Neuronal stem cell (in vitro differentiated cells): ENCODE data around the gene RPS6KA2.

Source experiments
- DNase-seq: peaks from one replicate; pipeline ENCODE4 v3.0.0-alpha.2; 2013; ENCODE audit warnings: low spot score
- H2AFZ ChIP-seq: one replicate; pipeline ENCODE4 v1.6.1; 2013; ENCODE audit warnings: mild to moderate bottlenecking, low read length, inconsistent platforms
- H2AK5ac ChIP-seq: 2 replicates; pipeline ENCODE4 v1.6.1; 2013; ENCODE audit warnings: low read depth, mild to moderate bottlenecking, inconsistent platforms, low read length, moderate library complexity, mixed read lengths
- H2BK120ac ChIP-seq: 2 replicates; pipeline ENCODE4 v1.6.1; 2013; ENCODE audit warnings: low read depth, mild to moderate bottlenecking, inconsistent platforms, low read length, moderate library complexity, mixed read lengths
- H2BK12ac ChIP-seq: one replicate; pipeline ENCODE4 v1.6.1; 2013; ENCODE audit warnings: low read length, inconsistent platforms
- H2BK15ac ChIP-seq: 2 replicates; pipeline ENCODE4 v1.6.1; 2013; ENCODE audit warnings: mild to moderate bottlenecking, low read length, inconsistent platforms, mixed read lengths
- H2BK5ac ChIP-seq: one replicate; pipeline ENCODE4 v1.6.1; 2013; ENCODE audit warnings: inconsistent platforms, mild to moderate bottlenecking, low read length, moderate library complexity
- H3K14ac ChIP-seq: one replicate; pipeline ENCODE4 v1.6.1; 2013; ENCODE audit warnings: low read length, inconsistent platforms
- H3K18ac ChIP-seq: 2 replicates; pipeline ENCODE4 v1.6.1; 2013; ENCODE audit warnings: low read length, inconsistent platforms
- H3K23ac ChIP-seq: 2 replicates; pipeline ENCODE4 v1.6.1; 2013; ENCODE audit warnings: low read depth, mild to moderate bottlenecking, mixed read lengths, low read length, inconsistent platforms; ENCODE audit not compliant: poor library complexity
- H3K27ac ChIP-seq: replicated peaks from 3 replicates; pipeline ENCODE4 v1.5.1; 2013; ENCODE audit warnings: low read length, inconsistent platforms
- H3K27me3 ChIP-seq, 3 experiments: 2 replicates each; pipeline ENCODE4 v1.6.1; 2013; ENCODE audit warnings: low read length in 3 of 3, mild to moderate bottlenecking in 2 of 3, inconsistent platforms in 1 of 3, low read depth in 1 of 3, mixed read lengths in 1 of 3, moderate library complexity in 1 of 3; ENCODE audit not compliant: control insufficient read depth in 3 of 3, insufficient read depth in 3 of 3
- H3K36me3 ChIP-seq, 2 donors: replicated peaks in 1 of 2; 2 replicates each; pipeline ENCODE4 v1.6.1; 2013; ENCODE audit warnings: low read length in 2 of 2; ENCODE audit not compliant: control insufficient read depth in 2 of 2, insufficient read depth in 2 of 2
- H3K4ac ChIP-seq: 2 replicates; pipeline ENCODE4 v1.6.1; 2013; ENCODE audit warnings: inconsistent platforms, mild to moderate bottlenecking, low read length, moderate library complexity
- H3K4me1 ChIP-seq, 2 donors: 1 replicate in 1 of 2; 2 replicates in 1 of 2; pipeline ENCODE4 v1.6.1; 2013; ENCODE audit warnings: low read length in 2 of 2, low read depth in 1 of 2; ENCODE audit not compliant: control insufficient read depth in 2 of 2, insufficient read depth in 1 of 2
- H3K4me2 ChIP-seq: one replicate; pipeline ENCODE4 v1.6.1; 2013; ENCODE audit warnings: mild to moderate bottlenecking, low read length, inconsistent platforms; ENCODE audit not compliant: insufficient read depth, poor library complexity, severe bottlenecking
- H3K4me3 ChIP-seq, 2 donors: 2 replicates each; pipeline ENCODE4 v1.5.1; 2013; ENCODE audit warnings: low read length in 2 of 2, mild to moderate bottlenecking in 2 of 2, inconsistent platforms in 1 of 2, moderate library complexity in 1 of 2
- H3K79me1 ChIP-seq: one replicate; pipeline ENCODE4 v1.6.1; 2013; ENCODE audit warnings: low read depth, mild to moderate bottlenecking, inconsistent platforms, low read length, moderate library complexity
- H3K9ac ChIP-seq: one replicate; pipeline ENCODE4 v1.6.1; 2013; ENCODE audit warnings: mild to moderate bottlenecking, low read depth, low read length, inconsistent platforms; ENCODE audit not compliant: poor library complexity
- H3K9me3 ChIP-seq, 2 donors: replicated peaks in 1 of 2; 2 replicates each; pipeline versions ENCODE3 to v1.6.1; 2013; ENCODE audit warnings: low read length in 2 of 2, mild to moderate bottlenecking in 2 of 2, inconsistent platforms in 1 of 2, low read depth in 1 of 2, mixed read lengths in 1 of 2, moderate library complexity in 1 of 2; ENCODE audit not compliant: control insufficient read depth in 2 of 2, insufficient read depth in 1 of 2
- H4K8ac ChIP-seq: one replicate; pipeline ENCODE4 v1.6.1; 2013; ENCODE audit warnings: low read depth, mild to moderate bottlenecking, inconsistent platforms, low read length, moderate library complexity
- H4K91ac ChIP-seq: one replicate; pipeline ENCODE4 v1.6.1; 2013; ENCODE audit warnings: low read length, low read depth, mild to moderate bottlenecking, inconsistent platforms; ENCODE audit not compliant: poor library complexity
- WGBS, 2 donors: extraction: QIAGEN DNeasy Blood & Tissue Kit; methylation state at CpG; one replicate each; pipeline ENCODE4 v1.1.7; 2013; ENCODE audit warnings: missing lambda C conversion rate in 2 of 2, mixed read lengths in 1 of 2; ENCODE audit not compliant: insufficient read length in 2 of 2, insufficient replicate concordance in 1 of 2; ENCODE audit errors: extremely low coverage in 2 of 2; 5-methylcytosine and 5-hydroxymethylcytosine counted together

Gene RPS6KA2

DNA sequence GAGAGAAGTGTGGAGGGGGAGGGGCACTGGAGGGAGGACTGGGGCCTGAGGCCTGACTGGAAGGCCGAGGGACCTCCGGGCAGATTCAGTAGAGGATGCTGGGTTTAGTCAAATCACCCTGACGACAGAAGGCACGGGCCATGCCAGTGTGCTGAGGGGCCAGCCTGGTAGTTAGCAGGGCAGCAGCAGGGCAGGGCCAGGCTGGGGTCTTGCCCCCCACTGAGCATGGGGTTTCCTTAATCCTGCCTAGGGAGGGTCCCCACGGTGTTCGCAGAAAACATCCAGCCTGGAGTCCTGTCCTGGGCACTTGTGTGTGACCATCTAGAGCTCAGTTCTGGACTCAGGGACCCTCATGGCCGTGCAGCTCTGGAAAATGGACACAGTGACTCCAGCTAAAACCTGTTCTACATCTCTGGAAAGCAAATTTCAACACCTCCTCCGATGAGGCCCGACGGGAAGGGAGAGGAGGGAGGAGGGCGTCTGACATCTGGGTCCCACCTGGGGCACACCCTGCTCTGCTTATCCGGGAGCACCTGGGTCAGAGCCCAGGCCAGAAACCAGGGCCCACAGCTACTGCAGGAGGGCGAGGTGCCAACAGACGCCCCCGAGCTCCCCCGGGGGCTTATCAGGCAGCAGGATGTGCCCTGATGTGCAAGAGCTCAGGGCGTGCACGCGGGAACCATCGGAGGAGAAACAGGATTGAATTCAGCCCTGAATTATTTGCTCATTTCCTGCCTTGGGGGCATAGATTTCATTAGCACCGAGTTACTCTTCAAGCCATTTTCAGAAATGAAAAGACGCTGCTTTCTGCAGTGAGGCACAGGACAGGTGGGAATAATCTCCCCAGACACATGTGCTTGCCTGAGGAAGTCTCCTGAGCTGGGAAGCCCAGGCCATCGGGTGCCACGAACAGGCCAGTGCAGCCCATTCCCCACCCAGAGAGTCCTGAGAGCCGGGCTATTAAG lies 166.3 kb downstream of the RPS6KA2 start:
- H2AK5ac ChIP-seq: no peak overlapping the region
- no peak overlapping the region for H2BK5ac ChIP-seq
- H2BK120ac ChIP-seq: no peak overlapping the region
- H3K4me1 ChIP-seq: no peaks in the 10 kb centered on the region
- no peak overlapping the region for H2BK15ac ChIP-seq
- H3K4me2 ChIP-seq: no peak overlapping the region
- no peak overlapping the region for H4K91ac ChIP-seq
- H3K23ac ChIP-seq: peak overlapping the region; percentile 34
- no peak overlapping the region for H3K4me3 ChIP-seq
- no peak overlapping the region for H3K4ac ChIP-seq
- no CpG with 5 or more reads among the region's 25 CpGs for WGBS, 2 donors
- no peak for DNase-seq
- H3K36me3 ChIP-seq: peaks cover 11 to 55% of the 10 kb centered on the region in 2 donors
- no peak overlapping the region for H3K27ac ChIP-seq
- H3K9ac ChIP-seq: peak overlapping the region; percentile 13
- no peaks in the 10 kb centered on the region for H3K9me3 ChIP-seq
- H2AFZ ChIP-seq: no peak overlapping the region
- no peaks in the 10 kb centered on the region for H3K27me3 ChIP-seq
- no peaks in the 10 kb centered on the region for H3K79me1 ChIP-seq
- no peak overlapping the region for H3K14ac ChIP-seq
- H4K8ac ChIP-seq: no peak overlapping the region
- peak overlapping the region; percentile 7 for H3K18ac ChIP-seq
- no peak overlapping the region for H2BK12ac ChIP-seq

DNA sequence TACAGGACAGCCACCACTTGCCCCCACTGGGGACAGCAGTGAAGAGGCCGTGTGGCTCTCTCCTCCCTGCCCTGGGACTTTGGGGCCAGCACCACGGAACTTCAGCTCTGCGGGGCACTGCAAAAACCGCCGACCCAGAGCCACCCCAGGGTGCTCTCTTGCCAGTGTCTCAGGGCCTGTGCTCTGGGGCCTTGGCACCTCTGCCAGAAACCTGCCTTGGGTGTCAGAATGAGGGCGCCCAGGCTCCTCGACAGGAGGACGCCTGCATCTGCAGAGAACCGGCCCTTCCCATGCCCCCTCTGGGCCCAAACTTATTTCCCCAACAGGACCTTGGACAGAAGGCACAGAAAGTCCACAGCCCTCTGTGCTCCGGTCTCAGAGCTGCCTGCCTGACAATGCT lies 167.1 kb downstream of the RPS6KA2 start:
- H3K4me1 ChIP-seq: no peaks in the 10 kb centered on the region
- H2BK12ac ChIP-seq: no peak overlapping the region
- no peak overlapping the region for H3K9ac ChIP-seq
- no peak overlapping the region for H4K91ac ChIP-seq
- no peaks in the 10 kb centered on the region for H3K79me1 ChIP-seq
- no peak overlapping the region for H3K14ac ChIP-seq
- H3K18ac ChIP-seq: no peak overlapping the region
- no peak overlapping the region for H3K23ac ChIP-seq
- H3K4me2 ChIP-seq: no peak overlapping the region
- no peak for DNase-seq
- H3K27ac ChIP-seq: no peak overlapping the region
- no peak overlapping the region for H3K4ac ChIP-seq
- H3K9me3 ChIP-seq: no peaks in the 10 kb centered on the region
- H2BK5ac ChIP-seq: no peak overlapping the region
- no peaks in the 10 kb centered on the region for H3K27me3 ChIP-seq
- no peak overlapping the region for H4K8ac ChIP-seq
- H2BK120ac ChIP-seq: no peak overlapping the region
- H2AFZ ChIP-seq: no peak overlapping the region
- no CpG with 5 or more reads among the region's 10 CpGs for WGBS, 2 donors
- no peak overlapping the region for H2BK15ac ChIP-seq
- H3K4me3 ChIP-seq: no peak overlapping the region
- no peak overlapping the region for H2AK5ac ChIP-seq
- H3K36me3 ChIP-seq: peaks cover 8 to 48% of the 10 kb centered on the region in 2 donors

DNA sequence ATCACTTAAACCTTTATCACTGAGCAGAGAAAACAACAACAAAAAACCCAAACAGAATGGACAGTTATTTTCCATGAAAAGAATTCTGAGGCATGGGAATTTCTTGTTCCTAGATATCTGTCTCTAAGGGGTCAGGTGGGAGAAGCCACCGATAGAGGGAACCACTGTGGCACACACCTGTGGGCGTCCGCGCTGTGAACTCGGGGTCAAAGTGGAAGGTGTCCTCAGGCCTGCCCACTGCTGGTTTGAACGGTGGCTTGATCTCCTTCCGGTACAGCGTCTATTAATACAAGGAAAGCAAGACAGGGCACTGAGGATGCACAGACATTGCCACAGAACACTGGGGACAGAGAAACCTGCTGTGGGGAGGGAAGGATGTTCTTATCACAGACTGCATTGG lies 167.8 kb downstream of the RPS6KA2 start:
- Histone ChIP-seq H3K9me3 (no peaks in the 10 kb centered on the region), H3K4ac (no peak overlapping the region), H3K4me3 (no peak overlapping the region), H2BK5ac (no peak overlapping the region), H3K23ac (no peak overlapping the region), H2AFZ (no peak overlapping the region), H4K8ac (no peak overlapping the region), H3K14ac (no peak overlapping the region), H2BK120ac (no peak overlapping the region), H3K4me1 (no peaks in the 10 kb centered on the region), H3K27me3 (no peaks in the 10 kb centered on the region), H3K18ac (no peak overlapping the region), H3K79me1 (no peaks in the 10 kb centered on the region), H3K27ac (no peak overlapping the region), H2BK12ac (no peak overlapping the region), H3K36me3 (peaks cover 8 to 43% of the 10 kb centered on the region in 2 donors), H3K9ac (no peak overlapping the region), H2AK5ac (no peak overlapping the region), H4K91ac (no peak overlapping the region), H2BK15ac (no peak overlapping the region), H3K4me2 (no peak overlapping the region)
- no peak for DNase-seq
- WGBS, 2 donors: no CpG with 5 or more reads among the region's 8 CpGs

DNA sequence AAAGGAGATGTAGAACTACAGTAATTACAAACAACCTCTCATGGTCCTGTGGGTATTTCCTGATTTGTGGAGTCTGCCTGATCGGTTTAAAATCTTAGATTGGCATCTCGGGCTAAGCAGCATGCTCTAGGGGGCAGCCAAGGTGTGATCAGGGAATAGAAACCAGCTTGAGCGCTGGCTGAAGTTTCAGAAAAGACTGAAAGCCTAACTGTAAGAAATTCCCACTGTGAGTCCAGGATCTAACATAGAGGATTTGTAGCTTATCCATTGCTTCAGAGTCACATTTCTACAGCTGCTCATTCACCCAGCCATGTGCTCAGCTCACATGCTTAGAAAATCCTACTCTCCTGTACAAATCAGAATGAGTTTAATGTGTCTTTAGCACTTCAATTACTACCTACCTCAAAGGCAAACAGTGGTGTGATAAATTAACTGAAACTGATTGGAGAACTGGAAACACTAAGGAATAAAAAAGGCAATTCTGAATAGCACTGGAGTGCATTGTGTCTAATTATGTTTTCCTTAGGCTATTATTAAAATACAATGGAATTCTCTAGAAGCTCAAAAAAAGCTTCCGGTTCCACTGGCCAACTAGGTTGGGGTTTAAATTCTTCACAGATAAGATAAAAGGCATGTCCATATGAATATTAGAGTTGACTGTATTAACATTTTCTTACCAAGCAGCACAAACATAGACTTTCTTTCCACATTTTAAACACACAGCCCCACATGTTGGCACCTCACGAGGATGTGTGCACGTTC lies 170.5 kb downstream of the RPS6KA2 start:
- Histone ChIP-seq H3K23ac (no peak overlapping the region), H2AFZ (no peak overlapping the region), H3K9me3 (peaks cover 3 to 7% of the 10 kb centered on the region in 2 donors), H2AK5ac (no peak overlapping the region), H2BK5ac (no peak overlapping the region), H2BK15ac (no peak overlapping the region), H2BK120ac (no peak overlapping the region), H4K8ac (no peak overlapping the region), H3K4me1 (no peaks in the 10 kb centered on the region), H3K14ac (no peak overlapping the region), H3K18ac (no peak overlapping the region), H2BK12ac (no peak overlapping the region), H3K4me2 (no peak overlapping the region), H3K27ac (no peak overlapping the region), H3K27me3 (no peaks in the 10 kb centered on the region), H3K79me1 (no peaks in the 10 kb centered on the region), H3K4me3 (no peak overlapping the region), H4K91ac (no peak overlapping the region), H3K9ac (no peak overlapping the region), H3K4ac (no peak overlapping the region), H3K36me3 (peaks cover 5 to 28% of the 10 kb centered on the region in 2 donors)
- no CpG with 5 or more reads among the region's 6 CpGs for WGBS, 2 donors
- no peak for DNase-seq
